GM12892 (cell line): ENCODE measurements around the gene DICER1.

Experiments
- POLR2AphosphoS5 ChIP-seq: IDR thresholded peaks from 2 replicates; pipeline ENCODE4 v1.6.1; 2011; ENCODE audit warnings: low read depth, low read length, control low read depth
- TAF1 ChIP-seq: IDR thresholded peaks from 2 replicates; pipeline ENCODE4 v1.6.1; 2011; ENCODE audit warnings: low read depth, mild to moderate bottlenecking, control low read depth, low read length, borderline replicate concordance

DNA sequence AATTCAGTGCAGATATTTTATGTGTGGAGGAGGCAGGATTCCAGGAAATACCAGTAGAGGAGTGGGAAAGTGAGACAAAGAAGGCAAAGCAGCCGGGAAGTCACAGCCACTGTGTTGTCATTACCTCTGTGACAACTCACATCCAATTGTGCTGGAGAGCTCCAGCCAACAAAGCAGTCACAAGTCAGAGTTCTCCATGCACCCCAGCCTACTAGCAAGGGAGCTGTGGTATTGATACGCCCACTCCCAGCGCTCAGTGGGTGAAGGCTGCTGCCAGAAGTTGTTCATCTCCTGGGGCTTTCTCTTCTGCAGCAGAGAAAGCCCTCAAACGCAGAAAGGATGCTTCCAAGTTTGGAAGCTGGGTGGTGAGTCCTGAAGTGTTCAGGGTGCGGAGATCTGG, 93.9 kb downstream of the DICER1 start:
- TF ChIP-seq TAF1, result no peak
- TF ChIP-seq POLR2AphosphoS5, result no peak
